Spleen (tissue), 7 donors: ENCODE data around the gene LAMC2.
"Not testable (repeated sequence)": the region's sequence is repeated elsewhere in the genome, so short reads cannot be mapped to it uniquely, and the experiment has no call there.

Experiments
- CTCF ChIP-seq, 11 experiments: fragments of 200-600 bp in 7 of 11; fragments of 450-650 bp in 4 of 11; sonication (generic) in 4 of 11; IDR thresholded peaks in 8 of 11; conservative IDR thresholded peaks in 3 of 11; 1 replicate in 7 of 11; 2 replicates in 4 of 11; pipeline versions ENCODE4 v1.4.0 to v1.8.0; 2016 to 2021; ENCODE audit warnings: antibody characterized with exemption in 11 of 11, inconsistent platforms in 4 of 11, mild to moderate bottlenecking in 1 of 11
- POLR2A ChIP-seq, 3 donors: fragments of 450-650 bp; IDR thresholded peaks; one replicate each; pipeline ENCODE4 v1.5.1; 2017; ENCODE audit warnings: antibody characterized with exemption in 3 of 3, mild to moderate bottlenecking in 1 of 3
- POLR2AphosphoS5 ChIP-seq, 3 donors: sonication (generic); formaldehyde crosslinking; IDR thresholded peaks; one replicate each; pipeline ENCODE4 v1.5.1; 2017; ENCODE audit warnings: antibody characterized with exemption in 3 of 3
- donor health status: DM: no; HTN: no; CAD: no; lungs with moderate emphysema.
- donor health status: DM: no; HTN: no; CAD: no.
- donor health status: DM: no; HTN: no; CAD: no.

DNA sequence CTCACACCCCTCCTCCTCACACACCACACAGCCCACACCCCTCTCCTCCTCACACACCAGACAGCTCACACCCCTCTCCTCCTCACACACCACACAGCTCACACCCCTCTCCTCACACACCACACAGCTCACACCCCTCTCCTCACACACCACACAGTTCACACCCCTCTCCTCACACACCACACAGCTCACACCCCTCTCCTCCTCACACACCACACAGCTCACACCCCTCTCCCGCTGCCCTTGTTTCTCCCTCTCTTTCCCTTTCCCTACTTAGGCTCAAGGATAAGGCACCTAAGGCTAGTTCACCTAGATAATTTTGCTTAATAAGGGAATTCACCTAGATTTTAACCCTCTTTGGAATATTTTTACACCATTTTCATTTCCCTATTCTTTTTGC, 36.0 kb upstream of the LAMC2 start:
- not testable (repeated sequence) for TF ChIP-seq CTCF (IDR thresholded peaks at IDR 0.05 in 8 of 11, conservative IDR thresholded peaks at IDR 0.05 in 3 of 11); POLR2A (IDR thresholded peaks at IDR 0.05); POLR2AphosphoS5 (IDR thresholded peaks at IDR 0.05)
